ENCODE measurements around the gene MT1G.

- TF ChIP-seq TAF1 (IDR thresholded peaks at IDR 0.05; ENCODE audit: low read depth, low read length) (no peak), POLR2AphosphoS5 (IDR thresholded peaks at IDR 0.05; ENCODE audit: low read depth, low read length) (no peak), POLR2A (IDR thresholded peaks at IDR 0.05; ENCODE audit: low read depth, low read length) (no peak)
Observed at GRCh38 chr16:56634715-56635440, 33.0 kb downstream of the MT1G start.
